ENCODE results near the gene PRKN. TPM values are rescaled to one million over a fixed set of nuclear protein-coding genes. Genes with fewer than 3 reads are reported as not detected.
"Not testable (repeated sequence)": the region's sequence is repeated elsewhere in the genome, so short reads cannot be mapped to it uniquely, and the experiment has no call there.

Gene PRKN
- total RNA-seq, 4 donors from 2014 or later, result 5.5 to 17.9 (median 6.8) TPM

GRCh38 chr6:161336479-161336878 is 1391.1 kb downstream of the PRKN start:
- WGBS, 2 donors, result 92 to 100% methylated on average over 1 of the region's 1 CpG
- TF ChIP-seq EP300 (IDR thresholded peaks at IDR 0.05) (no peak), CTCF (IDR thresholded peaks at IDR 0.05) (no peak), POLR2A (IDR thresholded peaks at IDR 0.05) (no peak)
- H3K36me3 ChIP-seq, result no peaks in the 10 kb centered on the region
- peaks cover 0 to 7% (median 0%) of the 10 kb centered on the region in 4 donors for H3K4me1 ChIP-seq
- H3K9me3 ChIP-seq, result no peaks in the 10 kb centered on the region
- H3K27ac ChIP-seq, result no peak overlapping the region
- no peak overlapping the region for H3K4me3 ChIP-seq
- no peaks in the 10 kb centered on the region for H3K27me3 ChIP-seq
- DNase-seq (ENCODE audit: low spot score in 2 of 2), result no peak

- Histone ChIP-seq H3K27me3 (no peaks in the 10 kb centered on the region), H3K4me3 (no peak overlapping the region), H3K9me3 (no peaks in the 10 kb centered on the region), H3K27ac (no peak overlapping the region), H3K4me1 (peaks cover 0 to 7% (median 0%) of the 10 kb centered on the region in 4 donors), H3K36me3 (no peaks in the 10 kb centered on the region)
- 78 to 91% methylated on average over 8 of the region's 8 CpGs for WGBS, 2 donors
- TF ChIP-seq POLR2A (IDR thresholded peaks at IDR 0.05), result no peak
- no peak for TF ChIP-seq EP300 (IDR thresholded peaks at IDR 0.05)
- TF ChIP-seq CTCF (IDR thresholded peaks at IDR 0.05), result no peak
- DNase-seq (ENCODE audit: low spot score in 2 of 2), result no peak
Observed at GRCh38 chr6:161333410-161333809, 1394.2 kb downstream of the PRKN start.

DNA sequence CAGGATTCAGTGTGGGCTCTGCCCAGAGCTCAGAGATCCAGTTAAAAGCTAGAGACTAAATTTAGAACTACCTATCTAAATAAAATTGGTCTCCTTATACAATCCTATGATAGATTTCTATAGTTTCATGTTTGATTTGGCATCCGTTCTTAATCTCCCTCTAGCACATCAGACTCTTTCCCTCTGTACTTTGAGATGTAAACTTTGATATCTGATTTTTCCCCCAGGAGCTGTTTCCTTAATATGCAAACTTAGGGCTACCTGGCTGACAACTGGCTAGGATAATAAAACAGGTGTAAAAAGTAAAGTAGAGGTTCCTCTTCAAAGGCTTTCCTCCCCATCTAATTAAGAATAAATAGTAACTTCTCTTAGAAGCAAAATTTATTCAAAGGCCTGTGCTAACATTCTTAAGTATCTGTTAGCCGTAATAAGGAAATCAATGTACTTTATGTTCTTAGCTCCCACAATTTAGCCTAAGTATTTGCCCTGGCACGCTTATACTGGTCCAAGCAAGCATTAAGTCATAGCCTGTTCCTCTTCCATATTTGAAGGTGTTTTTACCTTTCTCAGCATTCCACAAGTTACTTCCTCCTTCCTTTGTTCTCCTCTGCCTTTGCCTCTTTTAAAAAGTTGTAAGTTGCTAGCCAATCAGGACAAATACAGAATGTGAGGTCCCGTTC is 1396.0 kb downstream of the PRKN start:
- not testable (repeated sequence) for H3K4me1 ChIP-seq; H3K4me3 ChIP-seq; H3K36me3 ChIP-seq; H3K27ac ChIP-seq; DNase-seq (ENCODE audit: low spot score in 2 of 2); H3K27me3 ChIP-seq; H3K9me3 ChIP-seq
- 83 to 91% methylated on average over 4 of the region's 4 CpGs for WGBS, 2 donors

DNA sequence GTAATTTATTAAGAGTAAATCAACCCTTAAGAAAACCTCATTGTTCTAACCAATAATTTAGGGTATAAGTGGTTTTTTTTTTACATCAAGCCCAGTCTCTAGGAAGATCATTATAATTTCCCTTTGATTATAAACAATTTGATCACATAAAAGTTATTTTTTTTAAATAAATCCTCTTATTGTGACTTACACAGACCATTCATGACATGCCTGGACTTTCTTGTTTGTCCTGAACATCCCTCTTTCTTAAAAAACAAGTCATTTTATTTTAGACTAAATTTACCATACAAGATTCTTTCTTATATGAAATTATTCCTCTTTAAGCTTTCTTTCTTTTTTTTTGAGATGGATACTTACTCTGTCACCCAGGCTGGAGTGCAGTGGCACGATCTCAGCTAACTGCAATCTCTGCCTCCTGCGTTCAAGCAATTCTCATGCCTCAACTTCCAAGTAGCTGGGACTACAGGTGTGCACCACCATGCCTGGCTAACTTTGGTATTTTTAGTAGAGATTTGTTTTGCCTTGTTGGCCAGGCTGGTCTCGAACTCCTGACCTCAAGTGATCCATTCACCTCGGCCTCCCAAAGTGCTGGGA is 1400.1 kb downstream of the PRKN start:
- WGBS, 2 donors, result 91% methylated on average over 4 of the region's 4 CpGs
- Histone ChIP-seq H3K36me3 (no peaks in the 10 kb centered on the region), H3K9me3 (peaks cover 0 to 5% (median 0%) of the 10 kb centered on the region in 4 donors), H3K4me1 (no peaks in the 10 kb centered on the region), H3K4me3 (no peak overlapping the region), H3K27ac (no peak overlapping the region), H3K27me3 (no peaks in the 10 kb centered on the region)
- no peak for DNase-seq (ENCODE audit: low spot score in 2 of 2)
- TF ChIP-seq EP300 (IDR thresholded peaks at IDR 0.05) (no peak), CTCF (IDR thresholded peaks at IDR 0.05) (no peak), POLR2A (IDR thresholded peaks at IDR 0.05) (no peak)

DNA sequence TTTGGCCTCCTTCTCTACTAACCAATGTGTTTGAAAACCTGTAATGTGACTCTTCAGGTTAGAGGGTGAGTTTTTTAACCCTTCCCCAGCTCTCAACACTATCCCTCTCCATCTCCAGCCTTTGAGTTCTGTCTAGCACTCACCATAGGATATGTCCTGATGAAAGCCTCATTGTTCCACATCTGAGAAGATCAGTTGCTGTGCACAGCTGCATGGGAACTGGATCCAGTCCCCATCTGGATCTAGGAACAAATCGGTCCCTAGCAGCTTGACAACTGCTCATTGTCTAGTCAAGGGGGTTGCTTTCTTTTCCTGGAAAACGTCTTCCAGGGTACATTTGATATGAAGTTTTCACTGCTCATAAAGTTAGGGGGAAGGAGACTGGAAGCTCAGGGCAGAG is 1408.3 kb downstream of the PRKN start:
- 25 to 36% methylated on average over 2 of the region's 2 CpGs for WGBS, 2 donors
- peaks cover 0 to 14% (median 0%) of the 10 kb centered on the region in 4 donors for H3K9me3 ChIP-seq
- H3K4me3 ChIP-seq, result no peak overlapping the region
- H3K4me1 ChIP-seq, result peaks cover 0 to 14% (median 0%) of the 10 kb centered on the region in 4 donors
- TF ChIP-seq EP300 (IDR thresholded peaks at IDR 0.05) (peak in 1 of 2 donors; percentile 33), CTCF (IDR thresholded peaks at IDR 0.05) (no peak)
- peak overlapping the region in 2 of 4 donors; percentile 33 to 59 for H3K27ac ChIP-seq
- H3K36me3 ChIP-seq, result no peaks in the 10 kb centered on the region
- H3K27me3 ChIP-seq, result no peaks in the 10 kb centered on the region
- no peak for DNase-seq (ENCODE audit: low spot score in 2 of 2)

Measured in tibial nerve (tissue), 4 donors.